SK-N-SH (cell line): ENCODE data around the gene TMEM11. TPM values are rescaled to one million over a fixed set of nuclear protein-coding genes. Genes with fewer than 3 reads are reported as not detected.
A peak's percentile ranks its signal among the peaks of the same experiment; 100 is the strongest.

ENCODE experiments used
- CTCF ChIA-PET: fragments of 300-600, 350-600 bp; formaldehyde crosslinking; extraction: SDS; loops from one replicate; lab custom pipeline; 2021; lab: Yijun Ruan, JAX
- POLR2A ChIA-PET: fragments of 350-600 bp; sonication (Branson Sonifier 250); formaldehyde crosslinking; extraction: SDS; loops from one replicate; lab custom pipeline; 2020; ENCODE audit warnings: antibody characterized with exemption, inconsistent platforms; lab: Yijun Ruan, JAX
- DNase-seq: peaks from one replicate; pipeline ENCODE4 v3.0.0; 2012
- H2AFZ ChIP-seq: fragments of 200-600 bp; sonication (generic); 2 replicates; pipeline ENCODE4 v1.8.1; 2016; ENCODE audit warnings: antibody characterized with exemption, mild to moderate bottlenecking, low read depth
- H3F3A ChIP-seq: fragments of 200-600 bp; sonication (generic); replicated peaks from 2 replicates; pipeline ENCODE3; 2016; ENCODE audit warnings: antibody characterized with exemption, mild to moderate bottlenecking; ENCODE audit not compliant: insufficient read depth
- H3K27ac ChIP-seq, 2 experiments: fragments of 200-500 bp in 1 of 2; fragments of 200-600 bp in 1 of 2; sonication (Bioruptor generic) in 1 of 2; sonication (generic), shearing (Covaris generic) in 1 of 2; 2 replicates each; pipeline versions ENCODE4 v1.5.1 to v1.6.1; 2014 to 2016; ENCODE audit warnings: low read depth in 2 of 2, inconsistent platforms in 1 of 2, low read length in 1 of 2, mild to moderate bottlenecking in 1 of 2, mixed read lengths in 1 of 2
- H3K27me3 ChIP-seq: fragments of 200-600 bp; sonication (generic), shearing (Covaris generic); 2 replicates; pipeline ENCODE4 v1.6.1; 2016; ENCODE audit warnings: mixed run types; ENCODE audit not compliant: insufficient read depth
- H3K36me3 ChIP-seq, 2 experiments: fragments of 200-500 bp in 1 of 2; fragments of 200-600 bp in 1 of 2; sonication (Bioruptor generic) in 1 of 2; sonication (generic) in 1 of 2; replicated peaks in 1 of 2; 2 replicates each; pipeline versions ENCODE3 to v1.5.1; 2014 to 2016; ENCODE audit warnings: low read length in 1 of 2, mild to moderate bottlenecking in 1 of 2; ENCODE audit not compliant: insufficient read depth in 2 of 2, control insufficient read depth in 1 of 2
- H3K4me1 ChIP-seq, 2 experiments: fragments of 200-500 bp in 1 of 2; fragments of 200-600 bp in 1 of 2; sonication (Bioruptor generic) in 1 of 2; sonication (generic), shearing (Covaris generic) in 1 of 2; 2 replicates each; pipeline versions ENCODE4 v1.5.1 to v1.6.1; 2014 to 2016; ENCODE audit warnings: low read depth in 1 of 2, low read length in 1 of 2, mixed run types in 1 of 2; ENCODE audit not compliant: insufficient read depth in 2 of 2, control insufficient read depth in 1 of 2
- H3K4me2 ChIP-seq: fragments of 200-600 bp; sonication (generic), shearing (Covaris generic); 2 replicates; pipeline ENCODE4 v1.6.1; 2017; ENCODE audit warnings: mixed run types
- H3K4me3 ChIP-seq, 2 experiments: fragments of 200-500 bp in 1 of 2; fragments of 200-600 bp in 1 of 2; sonication (Bioruptor generic) in 1 of 2; sonication (generic), shearing (Covaris generic) in 1 of 2; 2 replicates each; pipeline versions ENCODE4 v1.5.1 to v1.8.1; 2014 to 2016; ENCODE audit warnings: low read depth in 2 of 2, inconsistent platforms in 1 of 2, low read length in 1 of 2, mild to moderate bottlenecking in 1 of 2, mixed read lengths in 1 of 2, moderate library complexity in 1 of 2
- H3K79me2 ChIP-seq: fragments of 200-600 bp; sonication (generic); 2 replicates; pipeline ENCODE4 v1.8.1; 2017; ENCODE audit warnings: mild to moderate bottlenecking; ENCODE audit not compliant: insufficient read depth
- H3K9ac ChIP-seq: fragments of 200-600 bp; sonication (generic); 2 replicates; pipeline ENCODE4 v1.6.1; 2017; ENCODE audit warnings: mixed run types
- H3K9me2 ChIP-seq: fragments of 200-600 bp; sonication (generic); 2 replicates; pipeline ENCODE4 v1.6.1; 2017; ENCODE audit warnings: mixed run types
- H3K9me3 ChIP-seq: fragments of 200-600 bp; sonication (generic); 2 replicates; pipeline ENCODE4 v1.6.1; 2017; ENCODE audit warnings: mixed run types, mild to moderate bottlenecking, moderate library complexity
- H4K20me1 ChIP-seq: fragments of 200-600 bp; sonication (generic); 2 replicates; pipeline ENCODE4 v1.6.1; 2017; ENCODE audit warnings: mild to moderate bottlenecking, mixed run types; ENCODE audit not compliant: insufficient read depth
- ELF1 ChIP-seq: IDR thresholded peaks from 2 replicates; pipeline ENCODE4 v1.4.0; 2012
- EZH2phosphoT487 ChIP-seq: fragments of 200-600 bp; sonication (generic); IDR thresholded peaks from 2 replicates; pipeline ENCODE4 v1.6.1; 2017; ENCODE audit warnings: low read depth, mixed run types, mild to moderate bottlenecking, antibody characterized with exemption, moderate library complexity, borderline replicate concordance
- FOXM1 ChIP-seq: IDR thresholded peaks from 2 replicates; pipeline ENCODE4 v1.4.0; 2012; ENCODE audit warnings: low read depth, mild to moderate bottlenecking
- JUND ChIP-seq: IDR thresholded peaks from 2 replicates; pipeline ENCODE4 v1.4.0; 2012
- MEF2A ChIP-seq: IDR thresholded peaks from 2 replicates; pipeline ENCODE4 v1.4.0; 2012; ENCODE audit warnings: low read depth, borderline replicate concordance
- MXI1 ChIP-seq: IDR thresholded peaks from 2 replicates; pipeline ENCODE4 v1.6.1; 2012; ENCODE audit warnings: mild to moderate bottlenecking, low read depth, low read length, improper control_type of control experiment
- NFIC ChIP-seq: IDR thresholded peaks from 2 replicates; pipeline ENCODE4 v1.4.0; 2012; ENCODE audit warnings: borderline replicate concordance
- NRF1 ChIP-seq: IDR thresholded peaks from 2 replicates; pipeline ENCODE4 v1.6.1; 2012; ENCODE audit warnings: low read depth, mild to moderate bottlenecking, low read length
- RFX5 ChIP-seq: IDR thresholded peaks from 2 replicates; pipeline ENCODE4 v1.6.1; 2012; ENCODE audit warnings: mild to moderate bottlenecking, improper control_type of control experiment, low read length
- RXRA ChIP-seq: IDR thresholded peaks from 2 replicates; pipeline ENCODE4 v1.4.0; 2012; ENCODE audit warnings: low read depth, mild to moderate bottlenecking, borderline replicate concordance
- YY1 ChIP-seq: IDR thresholded peaks from 2 replicates; pipeline ENCODE4 v1.4.0; 2012; ENCODE audit warnings: low read depth, mild to moderate bottlenecking
- WGBS: methylation state at CpG from one replicate; pipeline ENCODE4 v1.1.6; 2017; ENCODE audit warnings: low lambda C conversion rate; 5-methylcytosine and 5-hydroxymethylcytosine counted together
- polyA plus RNA-seq, 3 experiments: library from polyadenylated mRNA; depleted of rRNA; stranded (reverse); fragments of >200 nt; gene quantifications; 2 replicates each; pipeline ENCODE4 v1.2.3, GENCODE V29; 2012
- TF ChIP-seq, protein P1 (sequence below): IDR thresholded peaks from 2 replicates; pipeline ENCODE4; 2012
- TF ChIP-seq, protein P2 (sequence below): IDR thresholded peaks from 2 replicates; pipeline ENCODE4 v1.6.1; 2012; ENCODE audit warnings: mild to moderate bottlenecking, low read depth, low read length, moderate library complexity
- TF ChIP-seq, protein P3 (sequence below): IDR thresholded peaks from 2 replicates; pipeline ENCODE4 v1.4.0; 2012; ENCODE audit warnings: low read depth
- TF ChIP-seq, protein P4 (sequence below): IDR thresholded peaks from 2 replicates; pipeline ENCODE4 v1.4.0; 2012; ENCODE audit warnings: low read depth, borderline replicate concordance
- TF ChIP-seq, protein P5 (sequence below): fragments of 150-350 bp; IDR thresholded peaks from 2 replicates; pipeline ENCODE4 v1.6.1; 2017; ENCODE audit warnings: antibody characterized with exemption, low read length, low read depth, borderline replicate concordance
- TF ChIP-seq, protein P6 (sequence below): fragments of 200-600 bp; sonication (generic); IDR thresholded peaks from 2 replicates; pipeline ENCODE4 v1.6.1; 2017; ENCODE audit warnings: antibody characterized with exemption, mild to moderate bottlenecking, moderate library complexity

The TMEM11 gene
- polyA plus RNA-seq, 1 of the 3 experiments (the other 2 are of a cell fraction), result 52.3 TPM

DNA sequence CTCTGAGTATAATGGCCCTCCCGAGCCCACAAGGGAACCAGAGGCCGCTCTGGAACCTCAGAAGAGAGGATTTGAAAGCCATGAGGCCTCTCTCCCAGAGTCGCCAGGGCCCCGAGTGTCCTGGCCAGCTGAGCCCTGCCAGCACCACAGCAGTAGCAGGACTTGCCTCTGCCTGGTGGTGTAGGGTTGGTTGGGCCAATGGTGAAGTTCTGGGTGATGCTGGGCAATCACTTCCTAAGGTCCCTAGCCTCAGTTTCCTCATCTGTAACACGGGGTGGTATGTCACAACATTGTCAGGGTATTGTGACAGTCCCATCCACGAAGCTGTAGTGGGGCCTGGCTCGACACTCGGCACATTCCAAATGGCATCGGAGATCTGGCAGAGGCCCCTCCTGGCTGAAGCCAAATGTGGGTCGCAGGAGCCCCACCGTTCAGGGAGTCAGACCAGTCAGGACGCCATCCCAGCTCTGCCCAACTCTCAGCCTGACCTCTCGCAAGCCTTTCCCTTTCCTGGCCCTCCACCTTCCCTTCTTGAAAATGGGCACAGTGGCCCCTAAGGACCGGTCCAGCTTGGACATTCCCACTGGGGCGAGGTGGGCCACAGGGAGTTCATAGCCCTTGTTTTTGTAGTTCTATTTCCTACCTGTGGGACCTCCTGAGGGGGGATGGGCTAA, 37.5 kb upstream of the TMEM11 start (continued):
- TF ChIP-seq, protein P1, sequence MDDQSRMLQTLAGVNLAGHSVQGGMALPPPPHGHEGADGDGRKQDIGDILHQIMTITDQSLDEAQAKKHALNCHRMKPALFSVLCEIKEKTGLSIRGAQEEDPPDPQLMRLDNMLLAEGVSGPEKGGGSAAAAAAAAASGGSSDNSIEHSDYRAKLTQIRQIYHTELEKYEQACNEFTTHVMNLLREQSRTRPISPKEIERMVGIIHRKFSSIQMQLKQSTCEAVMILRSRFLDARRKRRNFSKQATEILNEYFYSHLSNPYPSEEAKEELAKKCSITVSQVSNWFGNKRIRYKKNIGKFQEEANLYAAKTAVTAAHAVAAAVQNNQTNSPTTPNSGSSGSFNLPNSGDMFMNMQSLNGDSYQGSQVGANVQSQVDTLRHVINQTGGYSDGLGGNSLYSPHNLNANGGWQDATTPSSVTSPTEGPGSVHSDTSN, result no peak

DNA sequence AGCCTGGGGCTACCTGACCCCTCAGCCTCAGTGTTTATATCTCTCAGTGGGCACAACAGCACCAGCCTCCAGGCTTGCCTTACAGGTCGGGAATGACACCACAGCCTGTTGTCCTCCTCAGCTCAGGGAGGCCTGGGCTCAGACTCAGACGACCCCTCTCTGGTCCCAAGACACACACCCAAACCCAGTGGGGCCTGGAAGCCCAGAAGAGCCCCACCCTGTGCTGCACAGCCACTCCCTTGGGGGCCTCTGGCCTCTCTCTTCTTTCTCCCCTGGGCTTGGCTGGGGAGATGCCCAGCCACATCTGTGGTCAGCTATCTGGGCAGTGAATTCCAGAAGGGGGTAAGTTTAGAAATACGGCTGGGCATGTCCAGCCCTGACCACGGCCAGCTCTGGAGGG, 36.9 kb upstream of the TMEM11 start:
- no peaks in the 10 kb centered on the region for H3F3A ChIP-seq
- H3K27me3 ChIP-seq, result no peaks in the 10 kb centered on the region
- no peaks in the 10 kb centered on the region for H4K20me1 ChIP-seq
- CTCF ChIA-PET, result interaction anchor here (1.2 to 1.3 kb wide), 3 partner anchors 11 to 131 kb away, joined by 3 to 4 read pairs (median 3); no protein-coding TSS in a partner anchor
- POLR2A ChIA-PET, result interaction anchor here (1.1 kb wide), 1 partner anchor 11 kb away, joined by 3 read pairs; no protein-coding TSS in a partner anchor
- peaks cover 0 to 8% of the 10 kb centered on the region in 2 experiments; a peak in 1 of 4 replicates for H3K4me1 ChIP-seq
- no peak overlapping the region for H3K27ac ChIP-seq
- H3K9me2 ChIP-seq, result no peaks in the 10 kb centered on the region
- no peak overlapping the region for H3K4me3 ChIP-seq
- TF ChIP-seq JUND (no peak), NRF1 (no peak), ELF1 (no peak), EZH2phosphoT487 (no peak), RXRA (no peak), MXI1 (no peak), NFIC (no peak), YY1 (no peak), RFX5 (no peak), FOXM1 (no peak), MEF2A (no peak)
- TF ChIP-seq, protein P2, sequence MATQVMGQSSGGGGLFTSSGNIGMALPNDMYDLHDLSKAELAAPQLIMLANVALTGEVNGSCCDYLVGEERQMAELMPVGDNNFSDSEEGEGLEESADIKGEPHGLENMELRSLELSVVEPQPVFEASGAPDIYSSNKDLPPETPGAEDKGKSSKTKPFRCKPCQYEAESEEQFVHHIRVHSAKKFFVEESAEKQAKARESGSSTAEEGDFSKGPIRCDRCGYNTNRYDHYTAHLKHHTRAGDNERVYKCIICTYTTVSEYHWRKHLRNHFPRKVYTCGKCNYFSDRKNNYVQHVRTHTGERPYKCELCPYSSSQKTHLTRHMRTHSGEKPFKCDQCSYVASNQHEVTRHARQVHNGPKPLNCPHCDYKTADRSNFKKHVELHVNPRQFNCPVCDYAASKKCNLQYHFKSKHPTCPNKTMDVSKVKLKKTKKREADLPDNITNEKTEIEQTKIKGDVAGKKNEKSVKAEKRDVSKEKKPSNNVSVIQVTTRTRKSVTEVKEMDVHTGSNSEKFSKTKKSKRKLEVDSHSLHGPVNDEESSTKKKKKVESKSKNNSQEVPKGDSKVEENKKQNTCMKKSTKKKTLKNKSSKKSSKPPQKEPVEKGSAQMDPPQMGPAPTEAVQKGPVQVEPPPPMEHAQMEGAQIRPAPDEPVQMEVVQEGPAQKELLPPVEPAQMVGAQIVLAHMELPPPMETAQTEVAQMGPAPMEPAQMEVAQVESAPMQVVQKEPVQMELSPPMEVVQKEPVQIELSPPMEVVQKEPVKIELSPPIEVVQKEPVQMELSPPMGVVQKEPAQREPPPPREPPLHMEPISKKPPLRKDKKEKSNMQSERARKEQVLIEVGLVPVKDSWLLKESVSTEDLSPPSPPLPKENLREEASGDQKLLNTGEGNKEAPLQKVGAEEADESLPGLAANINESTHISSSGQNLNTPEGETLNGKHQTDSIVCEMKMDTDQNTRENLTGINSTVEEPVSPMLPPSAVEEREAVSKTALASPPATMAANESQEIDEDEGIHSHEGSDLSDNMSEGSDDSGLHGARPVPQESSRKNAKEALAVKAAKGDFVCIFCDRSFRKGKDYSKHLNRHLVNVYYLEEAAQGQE, result no peak
- TF ChIP-seq, protein P1, result no peak
- TF ChIP-seq, protein P3, sequence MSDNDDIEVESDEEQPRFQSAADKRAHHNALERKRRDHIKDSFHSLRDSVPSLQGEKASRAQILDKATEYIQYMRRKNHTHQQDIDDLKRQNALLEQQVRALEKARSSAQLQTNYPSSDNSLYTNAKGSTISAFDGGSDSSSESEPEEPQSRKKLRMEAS, result no peak
- TF ChIP-seq, protein P4, sequence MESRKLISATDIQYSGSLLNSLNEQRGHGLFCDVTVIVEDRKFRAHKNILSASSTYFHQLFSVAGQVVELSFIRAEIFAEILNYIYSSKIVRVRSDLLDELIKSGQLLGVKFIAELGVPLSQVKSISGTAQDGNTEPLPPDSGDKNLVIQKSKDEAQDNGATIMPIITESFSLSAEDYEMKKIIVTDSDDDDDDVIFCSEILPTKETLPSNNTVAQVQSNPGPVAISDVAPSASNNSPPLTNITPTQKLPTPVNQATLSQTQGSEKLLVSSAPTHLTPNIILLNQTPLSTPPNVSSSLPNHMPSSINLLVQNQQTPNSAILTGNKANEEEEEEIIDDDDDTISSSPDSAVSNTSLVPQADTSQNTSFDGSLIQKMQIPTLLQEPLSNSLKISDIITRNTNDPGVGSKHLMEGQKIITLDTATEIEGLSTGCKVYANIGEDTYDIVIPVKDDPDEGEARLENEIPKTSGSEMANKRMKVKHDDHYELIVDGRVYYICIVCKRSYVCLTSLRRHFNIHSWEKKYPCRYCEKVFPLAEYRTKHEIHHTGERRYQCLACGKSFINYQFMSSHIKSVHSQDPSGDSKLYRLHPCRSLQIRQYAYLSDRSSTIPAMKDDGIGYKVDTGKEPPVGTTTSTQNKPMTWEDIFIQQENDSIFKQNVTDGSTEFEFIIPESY, result no peak
- TF ChIP-seq, protein P5, sequence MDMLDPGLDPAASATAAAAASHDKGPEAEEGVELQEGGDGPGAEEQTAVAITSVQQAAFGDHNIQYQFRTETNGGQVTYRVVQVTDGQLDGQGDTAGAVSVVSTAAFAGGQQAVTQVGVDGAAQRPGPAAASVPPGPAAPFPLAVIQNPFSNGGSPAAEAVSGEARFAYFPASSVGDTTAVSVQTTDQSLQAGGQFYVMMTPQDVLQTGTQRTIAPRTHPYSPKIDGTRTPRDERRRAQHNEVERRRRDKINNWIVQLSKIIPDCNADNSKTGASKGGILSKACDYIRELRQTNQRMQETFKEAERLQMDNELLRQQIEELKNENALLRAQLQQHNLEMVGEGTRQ, result no peak
- TF ChIP-seq, protein P6, sequence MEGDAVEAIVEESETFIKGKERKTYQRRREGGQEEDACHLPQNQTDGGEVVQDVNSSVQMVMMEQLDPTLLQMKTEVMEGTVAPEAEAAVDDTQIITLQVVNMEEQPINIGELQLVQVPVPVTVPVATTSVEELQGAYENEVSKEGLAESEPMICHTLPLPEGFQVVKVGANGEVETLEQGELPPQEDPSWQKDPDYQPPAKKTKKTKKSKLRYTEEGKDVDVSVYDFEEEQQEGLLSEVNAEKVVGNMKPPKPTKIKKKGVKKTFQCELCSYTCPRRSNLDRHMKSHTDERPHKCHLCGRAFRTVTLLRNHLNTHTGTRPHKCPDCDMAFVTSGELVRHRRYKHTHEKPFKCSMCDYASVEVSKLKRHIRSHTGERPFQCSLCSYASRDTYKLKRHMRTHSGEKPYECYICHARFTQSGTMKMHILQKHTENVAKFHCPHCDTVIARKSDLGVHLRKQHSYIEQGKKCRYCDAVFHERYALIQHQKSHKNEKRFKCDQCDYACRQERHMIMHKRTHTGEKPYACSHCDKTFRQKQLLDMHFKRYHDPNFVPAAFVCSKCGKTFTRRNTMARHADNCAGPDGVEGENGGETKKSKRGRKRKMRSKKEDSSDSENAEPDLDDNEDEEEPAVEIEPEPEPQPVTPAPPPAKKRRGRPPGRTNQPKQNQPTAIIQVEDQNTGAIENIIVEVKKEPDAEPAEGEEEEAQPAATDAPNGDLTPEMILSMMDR, result no peak
- H3K9ac ChIP-seq, result no peak overlapping the region
- peak overlapping the region; percentile 33; the same call in 1 of the 2 replicates for H3K4me2 ChIP-seq
- H3K36me3 ChIP-seq, result no peaks in the 10 kb centered on the region
- no peak for DNase-seq
- H3K79me2 ChIP-seq, result no peaks in the 10 kb centered on the region
- H3K9me3 ChIP-seq, result no peaks in the 10 kb centered on the region
- WGBS, result 63% methylated on average over 3 of the region's 4 CpGs
- no peak overlapping the region for H2AFZ ChIP-seq
